HepG2 (cell line): ENCODE data around the gene NEK6. TPM values are rescaled to one million over a fixed set of nuclear protein-coding genes. Genes with fewer than 3 reads are reported as not detected.
A peak's percentile ranks its signal among the peaks of the same experiment; 100 is the strongest.

Source experiments
- CENPT ChIP-seq: sonication (generic); formaldehyde crosslinking; IDR thresholded peaks from 2 replicates; pipeline ENCODE4 v1.8.0; 2022; ENCODE audit warnings: low read depth, mild to moderate bottlenecking, moderate library complexity, missing genetic modification reagents
- EZH2 ChIP-seq: conservative IDR thresholded peaks from 2 replicates; pipeline ENCODE4 v1.6.1; 2012; ENCODE audit warnings: mild to moderate bottlenecking, low read depth, low read length, moderate library complexity
- FOSL1 ChIP-seq: sonication (generic); formaldehyde crosslinking; IDR thresholded peaks from 2 replicates; pipeline ENCODE4 v1.9.0; 2021; ENCODE audit warnings: missing genetic modification reagents, borderline replicate concordance
- HMGXB4 ChIP-seq, 2 experiments: sonication (generic) in 1 of 2; formaldehyde crosslinking in 1 of 2; IDR thresholded peaks; 2 replicates each; pipeline versions ENCODE4 v1.4.0 to v1.6.1; 2018 to 2020; ENCODE audit warnings: missing genetic modification reagents in 2 of 2, borderline replicate concordance in 1 of 2, low read depth in 1 of 2, mild to moderate bottlenecking in 1 of 2, missing biosample characterization in 1 of 2
- IRX3 ChIP-seq: sonication (generic); formaldehyde crosslinking; IDR thresholded peaks from 2 replicates; pipeline ENCODE4 v1.8.1; 2023; ENCODE audit warnings: mild to moderate bottlenecking, low read depth, missing genetic modification reagents, borderline replicate concordance
- JUN ChIP-seq: sonication (generic); formaldehyde crosslinking; IDR thresholded peaks from 2 replicates; pipeline ENCODE4 v1.4.0; 2020; ENCODE audit warnings: mild to moderate bottlenecking, missing genetic modification reagents
- KAT2B ChIP-seq: fragments of 150-350 bp; IDR thresholded peaks from 2 replicates; pipeline ENCODE4 v1.6.1; 2014; ENCODE audit warnings: low read depth, low read length, borderline replicate concordance
- KDM1A ChIP-seq: IDR thresholded peaks from 2 replicates; pipeline ENCODE4 v1.6.1; 2016; ENCODE audit warnings: missing compliant biosample characterization
- KDM5B ChIP-seq: sonication (generic); formaldehyde crosslinking; IDR thresholded peaks from 2 replicates; pipeline ENCODE4 v1.4.0; 2020; ENCODE audit warnings: missing genetic modification reagents, mild to moderate bottlenecking, borderline replicate concordance
- KLF9 ChIP-seq: IDR thresholded peaks from 2 replicates; pipeline ENCODE4 v1.6.1; 2016; ENCODE audit warnings: low read depth
- NCOR1 ChIP-seq: fragments of 200-600 bp; sonication (generic); IDR thresholded peaks from 2 replicates; pipeline ENCODE4 v1.7.0; 2017; ENCODE audit warnings: antibody characterized with exemption, low read length, borderline replicate concordance
- NPAS2 ChIP-seq: sonication (generic); formaldehyde crosslinking; IDR thresholded peaks from 2 replicates; pipeline ENCODE4 v1.8.0; 2022; ENCODE audit warnings: mild to moderate bottlenecking, missing genetic modification reagents, borderline replicate concordance
- NR3C1 ChIP-seq: sonication (generic); formaldehyde crosslinking; IDR thresholded peaks from 2 replicates; pipeline ENCODE4 v1.4.0; 2020; ENCODE audit warnings: missing genetic modification reagents
- TOPORS ChIP-seq: sonication (generic); formaldehyde crosslinking; IDR thresholded peaks from 2 replicates; pipeline ENCODE4 v1.8.0; 2023; ENCODE audit warnings: mild to moderate bottlenecking, missing genetic modification reagents
- WIZ ChIP-seq: sonication (generic); formaldehyde crosslinking; IDR thresholded peaks from 2 replicates; pipeline ENCODE4 v1.5.1; 2020; ENCODE audit warnings: mild to moderate bottlenecking, missing genetic modification reagents
- ZFYVE20 ChIP-seq: sonication (generic); formaldehyde crosslinking; IDR thresholded peaks from 2 replicates; pipeline ENCODE4 v1.8.0; 2023; ENCODE audit warnings: low read depth, mild to moderate bottlenecking, moderate library complexity, missing genetic modification reagents, borderline replicate concordance
- ZNF260 ChIP-seq: sonication (generic); formaldehyde crosslinking; IDR thresholded peaks from 2 replicates; pipeline ENCODE4 v1.4.0; 2020; ENCODE audit warnings: missing genetic modification reagents, low read depth, mild to moderate bottlenecking, borderline replicate concordance
- ZNF572 ChIP-seq: sonication (generic); formaldehyde crosslinking; IDR thresholded peaks from 2 replicates; pipeline ENCODE4 v1.5.1; 2020; ENCODE audit warnings: mild to moderate bottlenecking, missing genetic modification reagents
- ZNF574 ChIP-seq: sonication (generic); formaldehyde crosslinking; IDR thresholded peaks from 2 replicates; pipeline ENCODE4 v1.4.0; 2020; ENCODE audit warnings: missing genetic modification reagents
- ZNF644 ChIP-seq: IDR thresholded peaks from 2 replicates; pipeline ENCODE4 v1.6.1; 2016; ENCODE audit warnings: low read depth
- ZNF670 ChIP-seq: sonication (generic); formaldehyde crosslinking; IDR thresholded peaks from 2 replicates; pipeline ENCODE4 v1.8.0; 2022; ENCODE audit warnings: mild to moderate bottlenecking, missing genetic modification reagents, borderline replicate concordance
- ZNF703 ChIP-seq: sonication (generic); formaldehyde crosslinking; IDR thresholded peaks from 2 replicates; pipeline ENCODE4 v1.5.1; 2020; ENCODE audit warnings: missing genetic modification reagents, mild to moderate bottlenecking, moderate library complexity, borderline replicate concordance
- ZNF761 ChIP-seq: sonication (generic); formaldehyde crosslinking; conservative IDR thresholded peaks from 2 replicates; pipeline ENCODE4 v1.4.0; 2020; ENCODE audit warnings: mild to moderate bottlenecking, missing genetic modification reagents
- polyA plus RNA-seq, 8 experiments: library from polyadenylated mRNA; depleted of rRNA in 3 of 8; stranded (reverse) in 7 of 8; unstranded in 1 of 8; fragments of >200 nt; fragmentation: Illumina TruSeq in 4 of 8; extraction: Trizol in 4 of 8; gene quantifications; 2 replicates each; pipeline versions ENCODE4 v1.2.1 to v1.2.3, GENCODE V29; 2011 to 2016; ENCODE audit warnings: low read depth in 4 of 8, missing spikeins in 1 of 8, mixed read lengths in 1 of 8; ENCODE audit not compliant: insufficient read depth in 1 of 8
- total RNA-seq, 5 experiments: library from RNA; depleted of rRNA; stranded (reverse); fragments of >200 nt; fragmentation: Illumina TruSeq; extraction: Trizol; gene quantifications; 2 replicates each; pipeline ENCODE4 v1.2.3, GENCODE V29; 2016; ENCODE audit warnings: low read depth in 1 of 5
- TF ChIP-seq, protein P1 (sequence below): sonication (generic); formaldehyde crosslinking; IDR thresholded peaks from 2 replicates; pipeline ENCODE4 v1.8.1; 2023; ENCODE audit warnings: mild to moderate bottlenecking, missing genetic modification reagents, borderline replicate concordance
- TF ChIP-seq, protein P2 (sequence below): fragments of 450-650 bp; IDR thresholded peaks from 2 replicates; pipeline ENCODE4 v1.6.1; 2017

The NEK6 gene
- total and polyA plus RNA-seq, 2 of the 13 experiments (the other 11 are each of a cell fraction or from before 2014, with no cell fraction given), result 30.4 to 119 TPM

DNA sequence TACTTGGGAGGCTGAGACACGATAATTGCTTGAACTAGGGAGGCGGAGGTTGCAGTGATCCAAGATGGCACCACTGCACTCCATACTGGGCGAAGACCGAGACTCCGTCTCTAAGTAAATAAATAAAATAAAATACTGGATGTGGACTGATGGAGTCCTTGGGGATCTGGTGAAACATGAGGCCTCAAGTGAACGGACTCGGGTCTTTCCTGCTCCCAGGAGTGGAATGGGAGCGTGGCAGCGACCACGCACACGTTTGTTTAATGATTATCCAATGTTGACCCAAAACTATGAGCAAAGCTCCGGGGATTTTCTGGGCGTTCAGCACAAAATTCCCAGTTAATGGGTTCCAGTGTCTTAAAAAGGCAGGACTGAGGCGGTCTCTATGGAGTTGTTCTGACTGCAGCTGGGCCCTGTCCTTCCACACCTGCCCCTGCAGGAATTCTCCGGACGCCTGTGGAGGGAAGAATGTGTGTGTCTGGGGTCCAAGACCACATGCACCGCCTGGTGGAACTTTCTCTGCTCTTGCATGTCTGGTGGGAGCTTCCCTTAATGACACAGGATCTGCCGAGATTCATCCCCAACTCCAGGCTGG is 26.6 kb downstream of the NEK6 start (continued):
- TF ChIP-seq ZNF644 (CRISPR knock-in tag) (peak; percentile 87; the same call in 1 of the 2 replicates), KLF9 (CRISPR knock-in tag) (no peak), HMGXB4 (CRISPR knock-in tag; IDR thresholded peaks at IDR 0.05; ENCODE audit: borderline replicate concordance in 1 of 2, low read depth in 1 of 2) (no peak; a peak in 1 of 4 replicates), IRX3 (CRISPR knock-in tag) (no peak), KAT2B (no peak), WIZ (CRISPR knock-in tag) (peak; percentile 44; the same call in 1 of the 2 replicates), EZH2 (no peak), ZNF670 (CRISPR knock-in tag) (no peak), NR3C1 (CRISPR knock-in tag) (no peak), FOSL1 (CRISPR knock-in tag) (no peak), NPAS2 (CRISPR knock-in tag) (no peak), ZFYVE20 (CRISPR knock-in tag) (no peak), JUN (peak; percentile 16; the same call in 1 of the 2 replicates), ZNF703 (CRISPR knock-in tag) (no peak), ZNF260 (no peak), CENPT (CRISPR knock-in tag) (no peak), ZNF572 (CRISPR knock-in tag) (no peak), ZNF761 (CRISPR knock-in tag) (no peak), KDM5B (CRISPR knock-in tag) (peak; percentile 42; the same call in 1 of the 2 replicates), NCOR1 (no peak; the same call in 1 of the 2 replicates), TOPORS (CRISPR knock-in tag) (no peak), KDM1A (CRISPR knock-in tag) (no peak; the same call in 1 of the 2 replicates), ZNF574 (peak; percentile 17; the same call in 1 of the 2 replicates)
- TF ChIP-seq, protein P1, sequence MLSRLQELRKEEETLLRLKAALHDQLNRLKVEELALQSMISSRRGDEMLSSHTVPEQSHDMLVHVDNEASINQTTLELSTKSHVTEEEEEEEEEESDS (CRISPR knock-in tag), result no peak
- TF ChIP-seq, protein P2, sequence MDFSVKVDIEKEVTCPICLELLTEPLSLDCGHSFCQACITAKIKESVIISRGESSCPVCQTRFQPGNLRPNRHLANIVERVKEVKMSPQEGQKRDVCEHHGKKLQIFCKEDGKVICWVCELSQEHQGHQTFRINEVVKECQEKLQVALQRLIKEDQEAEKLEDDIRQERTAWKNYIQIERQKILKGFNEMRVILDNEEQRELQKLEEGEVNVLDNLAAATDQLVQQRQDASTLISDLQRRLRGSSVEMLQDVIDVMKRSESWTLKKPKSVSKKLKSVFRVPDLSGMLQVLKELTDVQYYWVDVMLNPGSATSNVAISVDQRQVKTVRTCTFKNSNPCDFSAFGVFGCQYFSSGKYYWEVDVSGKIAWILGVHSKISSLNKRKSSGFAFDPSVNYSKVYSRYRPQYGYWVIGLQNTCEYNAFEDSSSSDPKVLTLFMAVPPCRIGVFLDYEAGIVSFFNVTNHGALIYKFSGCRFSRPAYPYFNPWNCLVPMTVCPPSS, result no peak
